Stomach (tissue), 9 donors: ENCODE results near the gene CYP20A1. TPM values are rescaled to one million over a fixed set of nuclear protein-coding genes. Genes with fewer than 3 reads are reported as not detected.
"Not testable (repeated sequence)": the region's sequence is repeated elsewhere in the genome, so short reads cannot be mapped to it uniquely, and the experiment has no call there.

Source experiments
- DNase-seq, 2 donors: peaks; one replicate each; pipeline versions ENCODE4 v3.0.0 to v3.0.0-alpha.2; 2013 to 2019
- H3K27ac ChIP-seq, 5 donors: fragments of 200-600 bp in 4 of 5; sonication (generic) in 4 of 5; one replicate each; pipeline ENCODE4 v1.5.1; 2013 to 2019; ENCODE audit warnings: mild to moderate bottlenecking in 1 of 5, moderate library complexity in 1 of 5
- H3K27me3 ChIP-seq, 3 donors: fragments of 200-600 bp; sonication (generic); one replicate each; pipeline ENCODE4 v1.5.1; 2017 to 2019; ENCODE audit warnings: mixed run types in 1 of 3
- H3K36me3 ChIP-seq, 4 donors: fragments of 200-600 bp; sonication (generic); 1 replicate in 3 of 4; 2 replicates in 1 of 4; pipeline ENCODE4 v1.5.1; 2016 to 2019
- H3K4me1 ChIP-seq, 4 donors: fragments of 200-600 bp; sonication (generic); one replicate each; pipeline ENCODE4 v1.5.1; 2016 to 2019
- H3K4me3 ChIP-seq, 4 donors: fragments of 200-600 bp; sonication (generic) in 3 of 4; one replicate each; pipeline ENCODE4 v1.5.1; 2016 to 2019; ENCODE audit warnings: mild to moderate bottlenecking in 1 of 4
- H3K9me3 ChIP-seq, 4 donors: fragments of 200-600 bp; sonication (generic); one replicate each; pipeline ENCODE4 v1.5.1; 2016 to 2019
- EP300 ChIP-seq: sonication (generic); formaldehyde crosslinking; IDR thresholded peaks from one replicate; pipeline ENCODE4 v1.6.1; 2017; ENCODE audit warnings: antibody characterized with exemption
- POLR2A ChIP-seq, 4 donors: fragments of 450-650 bp; IDR thresholded peaks; one replicate each; pipeline ENCODE4 v1.6.1; 2016; ENCODE audit warnings: antibody characterized with exemption in 4 of 4, control low read depth in 2 of 4, mild to moderate bottlenecking in 1 of 4, moderate library complexity in 1 of 4
- POLR2AphosphoS5 ChIP-seq, 3 donors: sonication (generic); formaldehyde crosslinking; IDR thresholded peaks; one replicate each; pipeline ENCODE4 v1.6.1; 2016; ENCODE audit warnings: antibody characterized with exemption in 3 of 3
- WGBS, 5 donors: extraction: QIAGEN DNeasy Blood & Tissue Kit in 3 of 5; methylation state at CpG; one replicate each; pipeline versions ENCODE4 v1.1.5 to v1.1.7; 2013 to 2018; 5-methylcytosine and 5-hydroxymethylcytosine counted together
- intact Hi-C: fragments of 100-400 bp; cut with DNase I; formaldehyde crosslinking; loops from one replicate; pipeline ENCODE4 v1.15.1; 2023; ENCODE audit warnings: low total_unique reads
- polyA plus RNA-seq, 3 donors: library from polyadenylated mRNA; stranded (reverse); fragments of 200-250 nt; gene quantifications; one replicate each; pipeline ENCODE4 v1.2.3, GENCODE V29; 2013
- total RNA-seq, 5 donors: library from RNA; depleted of rRNA; stranded (reverse); fragments of >200 nt; gene quantifications; one replicate each; pipeline versions ENCODE4 v1.1.0 to v1.2.3, GENCODE V29; 2014 to 2016
- TF ChIP-seq, protein P1 (sequence below), 7 experiments: fragments of 450-650 bp in 4 of 7; fragments of 200-600 bp in 3 of 7; sonication (generic) in 3 of 7; IDR thresholded peaks; one replicate each; pipeline ENCODE4 v1.5.1; 2016 to 2019; ENCODE audit warnings: antibody characterized with exemption in 7 of 7, control low read depth in 2 of 7, mild to moderate bottlenecking in 1 of 7
- donor health status: healthy with polysubstance abuse.
- donor health status: Bipolar disorder and iron deficiency.
- donor health status: healthy.

Gene CYP20A1
- total and polyA plus RNA-seq, 8 donors: 3.8 to 56.7 (median 9.9) TPM

GRCh38 chr2:203338322-203338721 is 99.5 kb downstream of the CYP20A1 start:
- Histone ChIP-seq H3K4me3 (no peak overlapping the region), H3K36me3 (no peaks in the 10 kb centered on the region), H3K4me1 (peaks cover 0 to 22% (median 10%) of the 10 kb centered on the region in 4 donors), H3K9me3 (no peaks in the 10 kb centered on the region), H3K27me3 (no peaks in the 10 kb centered on the region), H3K27ac (no peak overlapping the region)
- intact Hi-C loops: no loop called here
- DNase-seq: no peak
- TF ChIP-seq, protein P1, sequence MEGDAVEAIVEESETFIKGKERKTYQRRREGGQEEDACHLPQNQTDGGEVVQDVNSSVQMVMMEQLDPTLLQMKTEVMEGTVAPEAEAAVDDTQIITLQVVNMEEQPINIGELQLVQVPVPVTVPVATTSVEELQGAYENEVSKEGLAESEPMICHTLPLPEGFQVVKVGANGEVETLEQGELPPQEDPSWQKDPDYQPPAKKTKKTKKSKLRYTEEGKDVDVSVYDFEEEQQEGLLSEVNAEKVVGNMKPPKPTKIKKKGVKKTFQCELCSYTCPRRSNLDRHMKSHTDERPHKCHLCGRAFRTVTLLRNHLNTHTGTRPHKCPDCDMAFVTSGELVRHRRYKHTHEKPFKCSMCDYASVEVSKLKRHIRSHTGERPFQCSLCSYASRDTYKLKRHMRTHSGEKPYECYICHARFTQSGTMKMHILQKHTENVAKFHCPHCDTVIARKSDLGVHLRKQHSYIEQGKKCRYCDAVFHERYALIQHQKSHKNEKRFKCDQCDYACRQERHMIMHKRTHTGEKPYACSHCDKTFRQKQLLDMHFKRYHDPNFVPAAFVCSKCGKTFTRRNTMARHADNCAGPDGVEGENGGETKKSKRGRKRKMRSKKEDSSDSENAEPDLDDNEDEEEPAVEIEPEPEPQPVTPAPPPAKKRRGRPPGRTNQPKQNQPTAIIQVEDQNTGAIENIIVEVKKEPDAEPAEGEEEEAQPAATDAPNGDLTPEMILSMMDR (IDR thresholded peaks at IDR 0.05): no peak
- no peak for TF ChIP-seq EP300
- 74 to 93% (median 87%) methylated on average over 4 of the region's 4 CpGs for WGBS, 5 donors

GRCh38 chr2:203340791-203341487 is 102.1 kb downstream of the CYP20A1 start:
- no peaks in the 10 kb centered on the region for H3K9me3 ChIP-seq
- H3K27me3 ChIP-seq: no peaks in the 10 kb centered on the region
- 81 to 84% (median 82%) methylated on average over 6 of the region's 6 CpGs for WGBS, 5 donors
- intact Hi-C loops: no loop called here
- no peak for DNase-seq
- peaks cover 0 to 12% (median 8%) of the 10 kb centered on the region in 4 donors for H3K36me3 ChIP-seq
- no peak for TF ChIP-seq EP300
- TF ChIP-seq POLR2A (IDR thresholded peaks at IDR 0.05): no peak
- TF ChIP-seq, protein P1 (IDR thresholded peaks at IDR 0.05): no peak
- TF ChIP-seq POLR2AphosphoS5 (IDR thresholded peaks at IDR 0.05): no peak
- H3K27ac ChIP-seq: no peak overlapping the region
- no peak overlapping the region for H3K4me3 ChIP-seq
- H3K4me1 ChIP-seq: peaks cover 0 to 22% (median 10%) of the 10 kb centered on the region in 4 donors

- no peak overlapping the region for H3K4me3 ChIP-seq
- H3K27me3 ChIP-seq: no peaks in the 10 kb centered on the region
- intact Hi-C loops: no loop called here
- no peak for DNase-seq
- no peak overlapping the region for H3K27ac ChIP-seq
- H3K4me1 ChIP-seq: peaks cover 0 to 25% (median 12%) of the 10 kb centered on the region in 4 donors
- H3K36me3 ChIP-seq: peaks cover 0 to 12% (median 8%) of the 10 kb centered on the region in 4 donors
- H3K9me3 ChIP-seq: no peaks in the 10 kb centered on the region
- 66 to 80% (median 75%) methylated on average over 2 of the region's 2 CpGs for WGBS, 5 donors
- TF ChIP-seq POLR2A (IDR thresholded peaks at IDR 0.05) (no peak), POLR2AphosphoS5 (IDR thresholded peaks at IDR 0.05) (no peak)
- TF ChIP-seq, protein P1 (IDR thresholded peaks at IDR 0.05): no peak
Measured at GRCh38 chr2:203341741-203342310, 103.0 kb downstream of the CYP20A1 start.

GRCh38 chr2:203342374-203342773 is 103.6 kb downstream of the CYP20A1 start:
- WGBS, 5 donors: 92 to 98% (median 97%) methylated on average over 4 of the region's 4 CpGs
- DNase-seq, H3K27me3 ChIP-seq, H3K27ac ChIP-seq, H3K4me3 ChIP-seq, intact Hi-C loops, H3K9me3 ChIP-seq: not testable (repeated sequence)
- H3K4me1 ChIP-seq: peaks cover 0 to 30% (median 13%) of the 10 kb centered on the region in 4 donors
- H3K36me3 ChIP-seq: peaks cover 0 to 12% (median 8%) of the 10 kb centered on the region in 4 donors

GRCh38 chr2:203344667-203345066 is 105.8 kb downstream of the CYP20A1 start:
- Histone ChIP-seq H3K27me3 (no peaks in the 10 kb centered on the region), H3K36me3 (peaks cover 0 to 12% (median 8%) of the 10 kb centered on the region in 4 donors), H3K27ac (no peak overlapping the region), H3K9me3 (no peaks in the 10 kb centered on the region), H3K4me3 (no peak overlapping the region), H3K4me1 (peaks cover 0 to 37% (median 19%) of the 10 kb centered on the region in 4 donors)
- intact Hi-C loops: no loop called here
- 95 to 99% (median 98%) methylated on average over 12 of the region's 12 CpGs for WGBS, 5 donors
- TF ChIP-seq EP300: no peak
- TF ChIP-seq, protein P1 (IDR thresholded peaks at IDR 0.05): no peak
- TF ChIP-seq POLR2A (IDR thresholded peaks at IDR 0.05): no peak
- TF ChIP-seq POLR2AphosphoS5 (IDR thresholded peaks at IDR 0.05): no peak
- DNase-seq: no peak
